RPMI7951 (cell line): ENCODE results near the gene ARL2. TPM values are rescaled to one million over a fixed set of nuclear protein-coding genes. Genes with fewer than 3 reads are reported as not detected.
"Not testable (repeated sequence)": the region's sequence is repeated elsewhere in the genome, so short reads cannot be mapped to it uniquely, and the experiment has no call there.

ENCODE experiments used
- DNase-seq: peaks from one replicate; pipeline ENCODE4 v3.0.0-alpha.2; 2012; ENCODE audit warnings: low read depth
- total RNA-seq: library from RNA; depleted of rRNA; stranded (reverse); fragments of >200 nt; shearing (Covaris generic); gene quantifications from 2 replicates; pipeline ENCODE4 v1.2.3, GENCODE V29; 2014

ARL2 gene
- total RNA-seq, 1 experiment from 2014 or later = 166 TPM

GRCh38 chr11:65008016-65008415 is 5.9 kb upstream of the ARL2 start:
- DNase-seq = no peak

- DNase-seq = no peak
Measured at GRCh38 chr11:65008873-65009272, 5.1 kb upstream of the ARL2 start.

- peak; percentile 85 for DNase-seq
Measured at GRCh38 chr11:65013130-65013887, 651 bp upstream of the ARL2 start.

- DNase-seq = no peak
Measured at GRCh38 chr11:65014726-65015227, 817 bp downstream of the ARL2 start.

- no peak for DNase-seq
Measured at GRCh38 chr11:65016705-65017104, 2.7 kb downstream of the ARL2 start.

GRCh38 chr11:65017937-65018336 is 4.0 kb downstream of the ARL2 start:
- DNase-seq = no peak

GRCh38 chr11:65019824-65020223 is 5.9 kb downstream of the ARL2 start:
- DNase-seq = no peak

- DNase-seq = no peak
Measured at GRCh38 chr11:65021003-65021402, 7.0 kb downstream of the ARL2 start.

GRCh38 chr11:65021509-65021908 is 7.5 kb downstream of the ARL2 start:
- DNase-seq = no peak

GRCh38 chr11:65023502-65023901 is 9.5 kb downstream of the ARL2 start:
- DNase-seq = not testable (repeated sequence)

GRCh38 chr11:65026810-65027209 is 12.8 kb downstream of the ARL2 start:
- DNase-seq = no peak

GRCh38 chr11:65027213-65028067 is 13.5 kb downstream of the ARL2 start, which contains the start of gene SNX15:
SNX15 (plus strand) TSS chr11:65027439; CDS start chr11:65027538, 99 bp downstream.
- peak; percentile 97 for DNase-seq

GRCh38 chr11:65032216-65032615 is 18.3 kb downstream of the ARL2 start:
- DNase-seq = no peak

GRCh38 chr11:65034423-65034822 is 20.5 kb downstream of the ARL2 start:
- no peak for DNase-seq

GRCh38 chr11:65035579-65035978 is 21.6 kb downstream of the ARL2 start:
- no peak for DNase-seq

GRCh38 chr11:65036931-65037330 is 23.0 kb downstream of the ARL2 start:
- no peak for DNase-seq

- DNase-seq = no peak
Measured at GRCh38 chr11:65040520-65040846, 26.5 kb downstream of the ARL2 start.

GRCh38 chr11:65040847-65041622 is 27.1 kb downstream of the ARL2 start, which contains the start of gene SAC3D1:
SAC3D1 (plus strand) TSS chr11:65041210; CDS start chr11:65041293, 83 bp downstream.
- peak; percentile 96 for DNase-seq

GRCh38 chr11:65042891-65043290 is 28.9 kb downstream of the ARL2 start:
- no peak for DNase-seq

GRCh38 chr11:65043881-65044501 is 30.0 kb downstream of the ARL2 start:
- peak; percentile 53 for DNase-seq

GRCh38 chr11:65045061-65045460 is 31.1 kb downstream of the ARL2 start:
- no peak for DNase-seq
